GM19035 (cell line): ENCODE results near the gene SLCO2B1.

ENCODE experiments used
- ATAC-seq: cut with Tn5 transposase; IDR thresholded peaks from one replicate; pipeline ENCODE4 v1.9.1; 2021; ENCODE audit not compliant: unreplicated experiment

Gene SLCO2B1

GRCh38 chr11:75190652-75191329 is 39.9 kb downstream of the SLCO2B1 start:
- no peak for ATAC-seq

- no peak for ATAC-seq
Measured at GRCh38 chr11:75191330-75191717, 40.4 kb downstream of the SLCO2B1 start.

GRCh38 chr11:75193271-75193670 is 42.4 kb downstream of the SLCO2B1 start:
- ATAC-seq = no peak

- no peak for ATAC-seq
Measured at GRCh38 chr11:75193711-75194110, 42.8 kb downstream of the SLCO2B1 start.

GRCh38 chr11:75194147-75194546 is 43.2 kb downstream of the SLCO2B1 start:
- ATAC-seq = no peak

- ATAC-seq = no peak
Measured at GRCh38 chr11:75195167-75195962, 44.5 kb downstream of the SLCO2B1 start.

GRCh38 chr11:75196426-75196825 is 45.5 kb downstream of the SLCO2B1 start:
- ATAC-seq = no peak

- no peak for ATAC-seq
Measured at GRCh38 chr11:75197512-75198277, 46.8 kb downstream of the SLCO2B1 start.

GRCh38 chr11:75198278-75198973 is 47.5 kb downstream of the SLCO2B1 start:
- no peak for ATAC-seq

GRCh38 chr11:75199412-75199955 is 48.6 kb downstream of the SLCO2B1 start:
- ATAC-seq = no peak

- no peak for ATAC-seq
Measured at GRCh38 chr11:75200051-75200450, 49.1 kb downstream of the SLCO2B1 start.

GRCh38 chr11:75200531-75200930 is 49.6 kb downstream of the SLCO2B1 start:
- no peak for ATAC-seq

- no peak for ATAC-seq
Measured at GRCh38 chr11:75201771-75202170, 50.9 kb downstream of the SLCO2B1 start.

- ATAC-seq = no peak
Measured at GRCh38 chr11:75202195-75202594, 51.3 kb downstream of the SLCO2B1 start.

- ATAC-seq = no peak
Measured at GRCh38 chr11:75203138-75203537, 52.2 kb downstream of the SLCO2B1 start.

GRCh38 chr11:75203641-75204011 is 52.7 kb downstream of the SLCO2B1 start:
- no peak for ATAC-seq

- ATAC-seq = no peak
Measured at GRCh38 chr11:75204012-75204674, 53.2 kb downstream of the SLCO2B1 start.

- ATAC-seq = no peak
Measured at GRCh38 chr11:75204685-75205563, 54.0 kb downstream of the SLCO2B1 start.

- no peak for ATAC-seq
Measured at GRCh38 chr11:75205564-75206020, 54.7 kb downstream of the SLCO2B1 start.
